GM06990 (cell line): ENCODE data around the gene C2CD2L.
"Not testable (repeated sequence)": the region's sequence is repeated elsewhere in the genome, so short reads cannot be mapped to it uniquely, and the experiment has no call there.

ENCODE experiments used
- DNase-seq: peaks from one replicate; pipeline ENCODE4 v3.0.0-alpha.2; 2011; ENCODE audit not compliant: insufficient read length; ENCODE audit errors: extremely low read depth
- H3K27me3 ChIP-seq: replicated peaks from 2 replicates; pipeline ENCODE4 v1.6.0; 2011; ENCODE audit warnings: low read length; ENCODE audit not compliant: control insufficient read depth, insufficient read depth
- H3K36me3 ChIP-seq: 2 replicates; pipeline ENCODE4 v1.5.1; 2011; ENCODE audit warnings: low read length; ENCODE audit not compliant: control insufficient read depth, insufficient read depth
- H3K4me3 ChIP-seq: replicated peaks from 2 replicates; pipeline ENCODE4 v1.5.1; 2011; ENCODE audit warnings: low read depth, mild to moderate bottlenecking, control low read depth, low read length
- CTCF ChIP-seq: IDR thresholded peaks from 2 replicates; pipeline ENCODE4 v1.5.1; 2011; ENCODE audit warnings: low read length, control low read depth, mild to moderate bottlenecking, inconsistent platforms; ENCODE audit not compliant: insufficient read depth, poor library complexity, severe bottlenecking

The C2CD2L gene

GRCh38 chr11:119095066-119095880 lies 11.9 kb upstream of the C2CD2L start:
- TF ChIP-seq CTCF = no peak
- Histone ChIP-seq H3K36me3 (peaks cover 23% of the 10 kb centered on the region), H3K4me3 (peak overlapping the region; percentile 91), H3K27me3 (no peaks in the 10 kb centered on the region)
- peak; percentile 99 for DNase-seq

GRCh38 chr11:119099711-119100110 lies 7.4 kb upstream of the C2CD2L start:
- DNase-seq = no peak
- H3K36me3 ChIP-seq = peaks cover 10% of the 10 kb centered on the region
- no peak for TF ChIP-seq CTCF
- no peaks in the 10 kb centered on the region for H3K27me3 ChIP-seq
- H3K4me3 ChIP-seq = no peak overlapping the region

- Histone ChIP-seq H3K36me3 (peaks cover 10% of the 10 kb centered on the region), H3K27me3 (no peaks in the 10 kb centered on the region), H3K4me3 (peak overlapping the region; percentile 92)
- no peak for DNase-seq
- peak; percentile 45 for TF ChIP-seq CTCF
Observed at GRCh38 chr11:119100246-119100970, 6.7 kb upstream of the C2CD2L start.

- peaks cover 10% of the 10 kb centered on the region for H3K36me3 ChIP-seq
- TF ChIP-seq CTCF = peak; percentile 15
- H3K4me3 ChIP-seq = peak overlapping the region; percentile 92
- H3K27me3 ChIP-seq = no peaks in the 10 kb centered on the region
- no peak for DNase-seq
Observed at GRCh38 chr11:119100994-119101758, 6.0 kb upstream of the C2CD2L start.

- Histone ChIP-seq H3K27me3 (no peaks in the 10 kb centered on the region), H3K36me3 (peaks cover 6% of the 10 kb centered on the region), H3K4me3 (peak within 1 kb of the TSS; percentile 92)
- no peak for TF ChIP-seq CTCF
- DNase-seq = peak; percentile 87
Observed at GRCh38 chr11:119101759-119102423, 5.3 kb upstream of the C2CD2L start, which contains the start of gene DPAGT1. DPAGT1 (minus strand) TSS chr11:119101853; CDS start chr11:119101655, 198 bp downstream.

GRCh38 chr11:119103161-119103664 lies 3.9 kb upstream of the C2CD2L start:
- DNase-seq, H3K36me3 ChIP-seq, H3K27me3 ChIP-seq: not testable (repeated sequence)
- H3K4me3 ChIP-seq = peak overlapping the region; percentile 92
